ENCODE measurements around the gene PPP1R16B.

The PPP1R16B gene

DNA sequence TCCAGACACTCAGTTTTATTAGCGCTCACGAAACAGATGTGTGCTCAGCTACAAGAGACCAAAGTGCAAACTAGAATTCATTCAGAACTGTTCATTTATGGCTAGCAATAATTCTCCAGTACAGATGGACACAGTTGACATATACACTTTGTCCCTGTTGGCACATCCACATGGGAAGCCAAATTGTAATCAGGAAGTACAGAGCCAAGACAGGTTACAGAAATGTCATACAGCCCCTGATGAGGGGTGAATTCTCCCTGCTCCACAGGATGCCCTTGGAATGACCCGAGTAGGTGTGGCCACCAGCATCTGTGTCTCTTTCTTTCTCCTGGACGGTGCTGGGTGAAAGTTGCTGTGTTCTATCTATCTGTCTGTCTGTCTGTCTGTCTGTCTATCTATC lies 164.2 kb downstream of the PPP1R16B start:
- DNase-seq = no peak

DNA sequence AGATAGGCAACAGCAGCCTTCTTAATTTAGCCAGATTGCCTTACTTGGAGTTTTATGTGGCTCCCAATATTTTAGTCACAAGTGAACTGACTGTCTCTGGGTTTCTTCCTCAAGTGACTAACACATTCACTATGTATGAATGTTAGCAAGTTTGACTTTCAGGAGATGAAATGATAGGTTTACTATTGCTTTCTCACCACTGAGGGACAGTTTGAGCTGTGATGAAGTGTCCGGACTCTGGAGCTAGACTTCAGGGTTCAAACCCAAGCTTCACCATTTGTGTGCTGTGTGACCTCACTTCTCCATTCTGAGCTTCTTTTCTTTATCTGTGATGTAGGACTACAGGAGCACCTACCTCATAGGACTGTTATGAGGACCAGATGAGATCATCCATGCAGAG lies 164.8 kb downstream of the PPP1R16B start:
- DNase-seq = no peak

All from C1 segment of cervical spinal cord (tissue), 14 donors.